Transverse colon (tissue), 4 donors: ENCODE data around the gene LUZP2. TPM values are rescaled to one million over a fixed set of nuclear protein-coding genes. Genes with fewer than 3 reads are reported as not detected.

Experiments
- DNase-seq: peaks from one replicate; pipeline ENCODE4 v3.0.0-alpha.2; 2019
- H3K27ac ChIP-seq, 4 donors: fragments of 200-600 bp; sonication (generic); 2 replicates each; pipeline ENCODE4 v1.5.1; 2016 to 2018; ENCODE audit warnings: inconsistent platforms in 4 of 4
- H3K27me3 ChIP-seq: fragments of 200-600 bp; sonication (generic); 2 replicates; pipeline ENCODE4 v1.5.1; 2017; ENCODE audit warnings: inconsistent platforms
- H3K36me3 ChIP-seq, 4 donors: fragments of 200-600 bp; sonication (generic); 2 replicates each; pipeline ENCODE4 v1.5.1; 2017 to 2019; ENCODE audit warnings: inconsistent platforms in 4 of 4
- H3K4me1 ChIP-seq, 4 donors: fragments of 200-600 bp; sonication (generic); 2 replicates each; pipeline ENCODE4 v1.5.1; 2017 to 2020; ENCODE audit warnings: inconsistent platforms in 4 of 4
- H3K4me3 ChIP-seq, 4 donors: fragments of 200-600 bp; sonication (generic); 1 replicate in 1 of 4; 2 replicates in 3 of 4; pipeline versions ENCODE4 v1.5.1 to v1.6.1; 2017 to 2019; ENCODE audit warnings: inconsistent platforms in 4 of 4
- H3K9me3 ChIP-seq, 2 donors: fragments of 200-600 bp; sonication (generic); 2 replicates each; pipeline ENCODE4 v1.5.1; 2017 to 2019; ENCODE audit warnings: inconsistent platforms in 2 of 2
- CTCF ChIP-seq, 5 experiments: fragments of 200-600 bp in 3 of 5; fragments of 450-650 bp in 2 of 5; sonication (generic) in 3 of 5; IDR thresholded peaks; 1 replicate in 2 of 5; 2 replicates in 3 of 5; pipeline ENCODE4 v1.5.1; 2016 to 2017; ENCODE audit warnings: antibody characterized with exemption in 5 of 5, inconsistent platforms in 3 of 5, mild to moderate bottlenecking in 2 of 5, moderate library complexity in 1 of 5
- EP300 ChIP-seq: sonication (generic); formaldehyde crosslinking; IDR thresholded peaks from one replicate; pipeline ENCODE4 v1.6.1; 2017; ENCODE audit warnings: antibody characterized with exemption, low read depth
- POLR2A ChIP-seq: fragments of 450-650 bp; IDR thresholded peaks from one replicate; pipeline ENCODE4 v1.6.1; 2016; ENCODE audit warnings: antibody characterized with exemption, mild to moderate bottlenecking, moderate library complexity
- POLR2AphosphoS5 ChIP-seq, 3 donors: sonication (generic); formaldehyde crosslinking; IDR thresholded peaks; one replicate each; pipeline ENCODE4 v1.6.1; 2016; ENCODE audit warnings: antibody characterized with exemption in 3 of 3
- WGBS, 2 donors: methylation state at CpG; one replicate each; pipeline ENCODE4 v1.1.5; 2018; ENCODE audit warnings: low coverage in 1 of 2; 5-methylcytosine and 5-hydroxymethylcytosine counted together
- in situ Hi-C, 4 donors: fragments of 200-750 bp; cut with MboI; loops; one replicate each; pipeline versions ENCODE4 v1.15.0 to v1.15.1; 2017; ENCODE audit warnings: low sequenced_read_pairs in 3 of 4, low pct_ligation_motif_present in 1 of 4, low pct_unique_long_range_greater_than_20kb in 1 of 4
- intact Hi-C: fragments of 100-400 bp; cut with DNase I; formaldehyde crosslinking; loops from one replicate; pipeline ENCODE4 v1.15.1; 2023; ENCODE audit warnings: low total_unique reads
- total RNA-seq, 4 donors: library from RNA; depleted of rRNA; stranded (reverse); fragments of >200 nt; gene quantifications; one replicate each; pipeline ENCODE4 v1.1.0, GENCODE V29; 2016

The LUZP2 gene
- total RNA-seq, 4 donors from 2014 or later: 2.2 to 3.3 (median 2.4) TPM; not detected in 1

DNA sequence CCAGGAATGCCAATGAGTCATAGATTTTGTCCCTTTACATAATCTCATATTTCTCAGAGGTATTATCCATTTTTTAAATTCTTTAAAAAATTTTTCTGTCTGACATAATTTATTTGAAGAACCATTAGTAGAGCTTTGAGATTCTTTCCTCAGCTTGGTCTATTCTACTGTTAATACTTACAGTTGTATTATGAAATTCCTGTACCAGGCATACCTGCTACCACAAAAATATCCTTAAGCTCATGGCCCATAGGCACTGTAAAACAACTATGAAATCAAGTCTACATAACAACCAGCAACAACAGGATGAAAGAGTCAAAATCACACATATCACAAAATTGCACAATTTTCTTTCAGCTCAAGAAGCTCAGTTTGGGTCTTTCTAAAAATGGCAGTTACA, 541.3 kb downstream of the LUZP2 start:
- Histone ChIP-seq H3K4me1 (no peaks in the 10 kb centered on the region), H3K9me3 (no peaks in the 10 kb centered on the region), H3K27ac (no peak overlapping the region), H3K36me3 (no peaks in the 10 kb centered on the region), H3K27me3 (no peaks in the 10 kb centered on the region), H3K4me3 (no peak overlapping the region)
- intact Hi-C loops (no loop called here), in situ Hi-C loops (no loop called here)
- TF ChIP-seq EP300 (no peak), POLR2A (no peak), CTCF (IDR thresholded peaks at IDR 0.05) (no peak), POLR2AphosphoS5 (IDR thresholded peaks at IDR 0.05) (no peak)
- DNase-seq: no peak

DNA sequence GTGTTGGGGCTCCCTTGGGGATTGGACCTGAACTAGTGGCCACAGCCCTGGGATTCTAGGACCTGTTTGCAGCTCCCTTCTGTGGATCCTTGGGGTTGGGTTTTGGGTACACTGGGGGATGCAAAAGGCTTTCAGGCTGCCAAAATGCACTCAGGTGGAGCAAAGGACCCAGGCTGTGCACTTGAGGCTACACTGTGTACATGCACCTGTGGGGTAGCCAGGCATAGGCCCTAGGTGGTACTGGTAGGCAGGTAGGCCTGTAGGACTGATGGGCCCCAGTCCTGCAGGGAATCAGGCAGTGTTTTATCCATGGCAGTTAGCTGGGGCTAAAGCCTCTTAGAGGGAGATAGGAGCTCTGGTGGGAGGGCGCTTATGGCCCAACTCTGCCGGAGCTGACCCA, 542.3 kb downstream of the LUZP2 start:
- Histone ChIP-seq H3K9me3 (no peaks in the 10 kb centered on the region), H3K27me3 (no peaks in the 10 kb centered on the region), H3K27ac (no peak overlapping the region), H3K36me3 (no peaks in the 10 kb centered on the region), H3K4me3 (no peak overlapping the region), H3K4me1 (no peaks in the 10 kb centered on the region)
- TF ChIP-seq POLR2A: no peak
- no peak for TF ChIP-seq POLR2AphosphoS5 (IDR thresholded peaks at IDR 0.05)
- no peak for TF ChIP-seq EP300
- TF ChIP-seq CTCF (IDR thresholded peaks at IDR 0.05): no peak
- DNase-seq: no peak
- WGBS, 2 donors: 90 to 100% methylated on average over 1 to 2 of the region's 2 CpGs
- in situ Hi-C loops (no loop called here), intact Hi-C loops (no loop called here)

GRCh38 chr11:25048632-25049031, 551.8 kb downstream of the LUZP2 start:
- no peak overlapping the region for H3K4me3 ChIP-seq
- H3K9me3 ChIP-seq: no peaks in the 10 kb centered on the region
- no peaks in the 10 kb centered on the region for H3K36me3 ChIP-seq
- no peak overlapping the region for H3K27ac ChIP-seq
- H3K27me3 ChIP-seq: no peaks in the 10 kb centered on the region
- H3K4me1 ChIP-seq: no peaks in the 10 kb centered on the region
- no peak for DNase-seq
- no peak for TF ChIP-seq CTCF (IDR thresholded peaks at IDR 0.05)
- no peak for TF ChIP-seq EP300
- TF ChIP-seq POLR2A: no peak
- TF ChIP-seq POLR2AphosphoS5 (IDR thresholded peaks at IDR 0.05): no peak
- 78 to 92% methylated on average over 1 of the region's 1 CpG for WGBS, 2 donors
- in situ Hi-C loops: no loop called here
- intact Hi-C loops: no loop called here

DNA sequence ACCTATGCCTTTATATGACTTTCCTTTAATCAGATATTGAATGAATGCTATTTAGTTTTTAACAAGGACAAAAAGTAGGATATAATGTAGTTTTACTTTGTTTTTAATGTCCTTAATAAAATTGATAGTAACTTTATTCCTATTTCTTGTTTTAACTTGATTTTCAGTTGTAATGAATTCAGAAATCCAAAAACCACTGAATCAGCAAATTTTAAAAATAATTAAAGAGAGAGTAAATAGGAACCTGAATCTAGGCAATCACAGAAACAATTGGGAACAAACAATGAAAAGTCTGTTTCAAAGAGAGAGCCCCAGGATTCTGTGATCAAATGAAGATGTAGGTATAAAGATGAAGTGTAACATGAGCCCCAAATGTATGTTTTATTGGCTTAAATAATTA, 556.0 kb downstream of the LUZP2 start:
- no peaks in the 10 kb centered on the region for H3K4me1 ChIP-seq
- no peaks in the 10 kb centered on the region for H3K27me3 ChIP-seq
- in situ Hi-C loops: no loop called here
- H3K9me3 ChIP-seq: no peaks in the 10 kb centered on the region
- H3K36me3 ChIP-seq: no peaks in the 10 kb centered on the region
- DNase-seq: no peak
- no peak overlapping the region for H3K27ac ChIP-seq
- H3K4me3 ChIP-seq: no peak overlapping the region
- no peak for TF ChIP-seq POLR2AphosphoS5 (IDR thresholded peaks at IDR 0.05)
- TF ChIP-seq POLR2A: no peak
- intact Hi-C loops: no loop called here

DNA sequence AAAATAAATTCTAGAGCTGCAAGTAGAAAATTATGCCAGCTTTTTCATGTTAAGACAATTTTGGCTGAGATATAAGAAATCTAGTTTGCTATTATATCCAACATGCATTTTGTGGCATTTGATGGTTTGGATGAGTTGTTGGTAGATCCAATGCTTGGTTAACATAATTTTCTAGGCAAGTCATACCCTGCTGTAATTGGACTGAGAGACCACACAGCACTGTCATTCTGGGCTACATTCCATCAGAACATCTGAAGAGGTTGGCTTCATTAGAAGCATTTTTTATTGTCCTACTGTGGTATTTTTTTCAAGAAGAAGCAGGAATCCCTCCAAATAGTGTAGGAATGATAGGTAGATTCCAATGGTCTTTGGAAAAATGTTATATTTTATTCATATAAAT, 561.0 kb downstream of the LUZP2 start:
- no peaks in the 10 kb centered on the region for H3K27me3 ChIP-seq
- in situ Hi-C loops: no loop called here
- DNase-seq: no peak
- H3K4me3 ChIP-seq: peak overlapping the region in 1 of 4 donors; percentile 3
- TF ChIP-seq CTCF (IDR thresholded peaks at IDR 0.05) (no peak), EP300 (no peak), POLR2AphosphoS5 (IDR thresholded peaks at IDR 0.05) (no peak), POLR2A (no peak)
- no peaks in the 10 kb centered on the region for H3K36me3 ChIP-seq
- no peaks in the 10 kb centered on the region for H3K9me3 ChIP-seq
- H3K27ac ChIP-seq: no peak overlapping the region
- intact Hi-C loops: no loop called here
- no peaks in the 10 kb centered on the region for H3K4me1 ChIP-seq
